Stimulated activated CD8-positive, alpha-beta memory T cell treated with anti-CD3 and anti-CD28 coated beads, Interleukin-7, amount 100 ng/mL, for 4 hours (primary cell): ENCODE results near the gene ATP1B3.

Source experiments
- DNase-seq, 2 donors: peaks; one replicate each; pipeline ENCODE4 v3.0.0-alpha.2; 2020; ENCODE audit warnings: low read depth in 2 of 2

Gene ATP1B3

GRCh38 chr3:141860766-141861513 lies 15.5 kb upstream of the ATP1B3 start:
- no peak for DNase-seq

- no peak for DNase-seq
These were observed 14.1 kb upstream of the ATP1B3 start for GRCh38 chr3:141862279-141862816.

- DNase-seq: no peak
These were observed 13.0 kb upstream of the ATP1B3 start for GRCh38 chr3:141863491-141863890.

GRCh38 chr3:141864281-141864970 lies 12.0 kb upstream of the ATP1B3 start:
- no peak for DNase-seq

GRCh38 chr3:141865101-141865500 lies 11.3 kb upstream of the ATP1B3 start:
- no peak for DNase-seq

- no peak for DNase-seq
These were observed 6.3 kb upstream of the ATP1B3 start for GRCh38 chr3:141870091-141870687.

GRCh38 chr3:141875374-141875892 lies 1.0 kb upstream of the ATP1B3 start:
- DNase-seq: peak; percentile 72 to 73

GRCh38 chr3:141875893-141876380 lies 506 bp upstream of the ATP1B3 start:
- DNase-seq: no peak

GRCh38 chr3:141876891-141877621 lies 613 bp downstream of the ATP1B3 start:
- DNase-seq: peak; percentile 70 to 71

- DNase-seq: no peak
These were observed 1.5 kb downstream of the ATP1B3 start for GRCh38 chr3:141877911-141878310.

GRCh38 chr3:141878326-141878725 lies 1.9 kb downstream of the ATP1B3 start:
- DNase-seq: no peak

GRCh38 chr3:141878817-141879216 lies 2.4 kb downstream of the ATP1B3 start:
- DNase-seq: no peak

GRCh38 chr3:141881702-141882101 lies 5.3 kb downstream of the ATP1B3 start:
- no peak for DNase-seq

GRCh38 chr3:141887051-141887450 lies 10.6 kb downstream of the ATP1B3 start:
- no peak for DNase-seq

GRCh38 chr3:141888548-141888947 lies 12.1 kb downstream of the ATP1B3 start:
- peak; percentile 3 to 28 for DNase-seq

- DNase-seq: no peak
These were observed 18.2 kb downstream of the ATP1B3 start for GRCh38 chr3:141894524-141895176.

GRCh38 chr3:141895731-141896130 lies 19.3 kb downstream of the ATP1B3 start:
- no peak for DNase-seq

- no peak for DNase-seq
These were observed 22.5 kb downstream of the ATP1B3 start for GRCh38 chr3:141898908-141899307.

- DNase-seq: no peak
These were observed 23.9 kb downstream of the ATP1B3 start for GRCh38 chr3:141900343-141900742.

- DNase-seq: no peak
These were observed 25.5 kb downstream of the ATP1B3 start for GRCh38 chr3:141901914-141902313.

- DNase-seq: no peak
These were observed 27.8 kb downstream of the ATP1B3 start for GRCh38 chr3:141904203-141904602.
